ENCODE results near the gene PHLPP1. TPM values are rescaled to one million over a fixed set of nuclear protein-coding genes. Genes with fewer than 3 reads are reported as not detected.

PHLPP1 gene
- total and polyA plus RNA-seq, 2 of the 13 experiments (the other 11 are each of a cell fraction or from before 2014, with no cell fraction given), result 9.8 to 18.5 TPM

- no peak for TF ChIP-seq ZNF101 (CRISPR knock-in tag; IDR thresholded peaks at IDR 0.05; ENCODE audit: borderline replicate concordance, low read depth)
- TF ChIP-seq TAF1 (CRISPR knock-in tag; IDR thresholded peaks at IDR 0.05), result no peak
- TF ChIP-seq BCLAF1 (IDR thresholded peaks at IDR 0.05), result no peak
- no peak for TF ChIP-seq YY1 (IDR thresholded peaks at IDR 0.05; ENCODE audit: insufficient read depth, insufficient replicate concordance, low read depth, low read length)
- TF ChIP-seq MED13 (CRISPR knock-in tag; IDR thresholded peaks at IDR 0.05), result no peak
- TF ChIP-seq TBX2 (CRISPR knock-in tag; IDR thresholded peaks at IDR 0.05; ENCODE audit: borderline replicate concordance), result peak; percentile 66
- 0 out of 2 replicates have a peak, but pooled peaks have one; percentile 50 for TF ChIP-seq FOXC1 (CRISPR knock-in tag; IDR thresholded peaks at IDR 0.05; ENCODE audit: borderline replicate concordance)
- no peak for TF ChIP-seq ZNF496 (CRISPR knock-in tag; IDR thresholded peaks at IDR 0.05; ENCODE audit: insufficient replicate concordance)
- no peak for TF ChIP-seq SNAPC2 (CRISPR knock-in tag; IDR thresholded peaks at IDR 0.05)
- TF ChIP-seq TEAD2 (CRISPR knock-in tag; IDR thresholded peaks at IDR 0.05), result no peak
- TF ChIP-seq CAMTA2 (CRISPR knock-in tag; IDR thresholded peaks at IDR 0.05; ENCODE audit: borderline replicate concordance), result no peak
- TF ChIP-seq ZNF24 (IDR thresholded peaks at IDR 0.05), result no peak
- 0 out of 2 replicates have a peak, but pooled peaks have one; percentile 16 for TF ChIP-seq RXRB (CRISPR knock-in tag; IDR thresholded peaks at IDR 0.05; ENCODE audit: borderline replicate concordance)
- no peak for TF ChIP-seq SIX4 (CRISPR knock-in tag; IDR thresholded peaks at IDR 0.05)
- TF ChIP-seq ZNF607 (CRISPR knock-in tag; IDR thresholded peaks at IDR 0.05; ENCODE audit: borderline replicate concordance), result no peak; the same call in 1 of the 2 replicates
- TF ChIP-seq PAF1 (CRISPR knock-in tag; IDR thresholded peaks at IDR 0.05), result no peak
- no peak for TF ChIP-seq SNAPC5 (CRISPR knock-in tag; IDR thresholded peaks at IDR 0.05; ENCODE audit: borderline replicate concordance)
- TF ChIP-seq CREB1 (IDR thresholded peaks at IDR 0.05), result peak; percentile 95
- TF ChIP-seq CREB1 (CRISPR knock-in tag; IDR thresholded peaks at IDR 0.05), result peak; percentile 90
- TF ChIP-seq HMGXB3 (CRISPR knock-in tag; IDR thresholded peaks at IDR 0.05; ENCODE audit: borderline replicate concordance), result no peak
- TF ChIP-seq STAT5B (CRISPR knock-in tag; IDR thresholded peaks at IDR 0.05), result no peak
- peak; percentile 95 for TF ChIP-seq FOXP1 (IDR thresholded peaks at IDR 0.05)
- peak; percentile 81 for TF ChIP-seq FOXP1 (CRISPR knock-in tag; IDR thresholded peaks at IDR 0.05)
Observed at GRCh38 chr18:62714671-62715435, 488 bp upstream of the PHLPP1 start (continued).
